ENCODE results near the gene CCNL1. TPM values are rescaled to one million over a fixed set of nuclear protein-coding genes. Genes with fewer than 3 reads are reported as not detected.
"Not testable (repeated sequence)": the region's sequence is repeated elsewhere in the genome, so short reads cannot be mapped to it uniquely, and the experiment has no call there.

The CCNL1 gene
- total RNA-seq, 5 donors from 2014 or later (not counting 1 experiment from before 2014, with no cell fraction given), result 271 to 1,140 (median 276) TPM

DNA sequence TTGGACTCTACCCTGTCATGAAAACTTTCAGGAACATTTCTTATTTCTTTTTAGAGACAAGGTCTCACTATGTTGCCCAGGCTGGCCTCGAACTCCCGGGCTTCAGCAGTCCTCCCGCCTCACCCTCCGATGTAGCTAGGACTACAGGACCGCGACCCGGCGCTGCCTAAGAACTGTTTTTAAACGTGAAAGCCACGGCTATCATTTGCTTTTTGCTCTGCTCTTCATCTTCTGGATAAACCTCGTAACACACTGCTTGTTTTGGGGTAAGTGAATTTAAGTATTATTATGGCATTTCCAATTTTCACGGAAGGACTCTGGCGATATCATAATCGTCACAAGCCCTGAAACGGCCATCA is 14.3 kb upstream of the CCNL1 start:
- Histone ChIP-seq H3K27me3 (replicated peaks in 1 of 2; ENCODE audit: control insufficient read depth in 2 of 2, extremely low read depth in 1 of 2, insufficient read depth in 2 of 2, low read length in 1 of 2) (no peaks in the 10 kb centered on the region), H3K36me3 (ENCODE audit: control insufficient read depth in 2 of 2, extremely low read depth in 1 of 2, insufficient read depth in 1 of 2, low read length in 1 of 2) (no peaks in the 10 kb centered on the region), H3K27ac (ENCODE audit: low read length) (peak overlapping the region; percentile 99), H3K4me1 (ENCODE audit: control insufficient read depth in 1 of 2, extremely low read depth in 1 of 2, insufficient read depth in 2 of 2, low read length in 2 of 2) (peaks cover 5 to 24% of the 10 kb centered on the region in 2 experiments), H3K4me3 (ENCODE audit: control insufficient read depth in 1 of 2, extremely low read depth in 1 of 2, low read length in 1 of 2) (peak overlapping the region; percentile 78 to 88), H3K9me3 (no peaks in the 10 kb centered on the region)
- peak in 7 of 35 experiments; percentile 9 to 50 (median 14) for DNase-seq
- Mint-ChIP-seq H3K36me3 (peaks cover 8% of the 10 kb centered on the region), H3K4me3 (peak overlapping the region; percentile 90 to 95 (median 94)), H3K27me3 (peaks cover 0 to 4% of the 10 kb centered on the region in 2 donors), H3K9me3 (no peaks in the 10 kb centered on the region), H3K27ac (peak overlapping the region; percentile 96 to 100), H3K4me1 (peaks cover 29 to 30% (median 30%) of the 10 kb centered on the region in 3 donors)
- ChIA-PET CTCF (interaction anchor here (0.8 to 3.4 kb wide), 3 partner anchors 11 to 14 kb away, joined by 4 to 38 read pairs (median 5); partner anchors contain the start of gene CCNL1 (in 1 of the 2)), POLR2A (interaction anchor here (0.7 to 4.8 kb wide), 15 partner anchors 9 to 1332 kb away, joined by 3 to 177 read pairs (median 6); partner anchors contain the start of gene CCNL1 (in 2 of the 2))
- ATAC-seq (replicated peaks in 1 of 4), result peak in 3 of 4 experiments; percentile 1 to 5 (median 2)
- WGBS (ENCODE audit: insufficient coverage), result 14% methylated on average over 8 of the region's 15 CpGs

DNA sequence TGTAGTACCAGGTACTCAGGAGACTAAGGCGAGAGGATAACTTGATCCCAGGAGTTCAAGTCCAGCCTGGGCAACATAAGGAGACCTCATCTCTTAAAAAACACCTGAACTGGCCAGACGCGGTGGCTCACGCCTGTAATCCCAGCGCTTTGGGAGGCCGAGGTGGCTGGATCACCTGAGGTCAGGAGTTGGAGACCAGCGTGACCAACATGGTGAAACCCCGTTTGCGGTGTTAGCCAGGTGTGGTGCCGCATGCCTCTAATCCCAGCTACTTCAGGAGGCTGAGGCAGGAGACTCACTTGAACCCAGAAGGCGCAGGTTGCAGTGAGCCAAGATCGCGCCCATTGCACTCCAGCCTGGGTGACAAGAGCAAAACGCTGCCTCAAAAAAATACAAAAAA is 13.4 kb upstream of the CCNL1 start:
- not testable (repeated sequence) for ATAC-seq (replicated peaks in 1 of 4)

DNA sequence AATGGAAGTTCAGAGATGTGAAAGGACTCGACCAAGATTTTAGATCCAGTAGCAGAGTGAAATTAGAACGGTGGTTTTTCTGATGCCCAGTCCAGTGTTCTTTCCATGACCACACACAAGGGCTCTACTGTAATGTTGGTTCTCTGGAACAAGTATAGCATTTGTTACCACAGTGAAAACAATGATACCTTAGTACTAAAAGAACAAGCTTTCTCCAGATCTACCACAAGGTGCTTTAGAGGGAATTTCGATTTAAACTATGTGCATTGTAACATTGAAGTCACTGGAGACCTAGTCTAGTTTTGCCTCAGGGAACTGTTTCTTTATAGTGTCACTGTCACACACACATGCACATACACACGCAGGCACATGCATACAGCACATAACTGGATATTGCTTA is 12.8 kb upstream of the CCNL1 start:
- no peak for DNase-seq
- Histone ChIP-seq H3K4me3 (ENCODE audit: control insufficient read depth in 1 of 2, extremely low read depth in 1 of 2, low read length in 1 of 2) (no peak overlapping the region), H3K27me3 (replicated peaks in 1 of 2; ENCODE audit: control insufficient read depth in 2 of 2, extremely low read depth in 1 of 2, insufficient read depth in 2 of 2, low read length in 1 of 2) (no peaks in the 10 kb centered on the region), H3K27ac (ENCODE audit: low read length) (no peak overlapping the region), H3K36me3 (ENCODE audit: control insufficient read depth in 2 of 2, extremely low read depth in 1 of 2, insufficient read depth in 1 of 2, low read length in 1 of 2) (no peaks in the 10 kb centered on the region), H3K4me1 (ENCODE audit: control insufficient read depth in 1 of 2, extremely low read depth in 1 of 2, insufficient read depth in 2 of 2, low read length in 2 of 2) (peaks cover 5 to 24% of the 10 kb centered on the region in 2 experiments), H3K9me3 (no peaks in the 10 kb centered on the region)
- H3K27me3 Mint-ChIP-seq, result peaks cover 0 to 4% of the 10 kb centered on the region in 2 donors
- H3K36me3 Mint-ChIP-seq, result peaks cover 3% of the 10 kb centered on the region
- ATAC-seq (replicated peaks in 1 of 4), result no peak
- CTCF ChIA-PET, result interaction anchor here in 1 of 2 donors (3.4 kb wide), 1 partner anchor 12 kb away, joined by 38 read pairs; the partner anchor contains the start of gene CCNL1
- H3K4me3 Mint-ChIP-seq, result peak overlapping the region; percentile 14 to 47 (median 37)
- peaks cover 24 to 30% (median 26%) of the 10 kb centered on the region in 3 donors for H3K4me1 Mint-ChIP-seq
- H3K27ac Mint-ChIP-seq, result peak overlapping the region in 1 of 2 donors; percentile 71
- POLR2A ChIA-PET, result interaction anchor here (2.6 to 4.3 kb wide), 2 partner anchors 12 kb away, joined by 15 to 68 read pairs; partner anchors contain the start of gene CCNL1 (in 2 of the 2)
- WGBS (ENCODE audit: insufficient coverage), result 100% methylated on average over 1 of the region's 4 CpGs
- H3K9me3 Mint-ChIP-seq, result no peaks in the 10 kb centered on the region

More for the DNA sequence above, 13.4 kb upstream of the CCNL1 start:
- not testable (repeated sequence) for H3K36me3 Mint-ChIP-seq; H3K27ac ChIP-seq (ENCODE audit: low read length); H3K27me3 Mint-ChIP-seq; H3K4me3 ChIP-seq (ENCODE audit: control insufficient read depth in 1 of 2, extremely low read depth in 1 of 2, low read length in 1 of 2); H3K36me3 ChIP-seq (ENCODE audit: control insufficient read depth in 2 of 2, extremely low read depth in 1 of 2, insufficient read depth in 1 of 2, low read length in 1 of 2); H3K9me3 ChIP-seq; H3K27me3 ChIP-seq (replicated peaks in 1 of 2; ENCODE audit: control insufficient read depth in 2 of 2, extremely low read depth in 1 of 2, insufficient read depth in 2 of 2, low read length in 1 of 2); DNase-seq; H3K9me3 Mint-ChIP-seq; H3K27ac Mint-ChIP-seq
- WGBS (ENCODE audit: insufficient coverage), result 100% methylated on average over 11 of the region's 14 CpGs
- H3K4me1 Mint-ChIP-seq, result peaks cover 29 to 30% (median 30%) of the 10 kb centered on the region in 3 donors
- peak overlapping the region in 1 of 3 donors; percentile 47 for H3K4me3 Mint-ChIP-seq
- ChIA-PET CTCF (interaction anchor here in 1 of 2 donors (3.4 kb wide), 1 partner anchor 13 kb away, joined by 38 read pairs; the partner anchor contains the start of gene CCNL1), POLR2A (interaction anchor here (0.7 to 4.8 kb wide), 4 partner anchors 13 to 1076 kb away, joined by 5 to 177 read pairs (median 42); partner anchors contain the start of gene CCNL1 (in 2 of the 2))
- H3K4me1 ChIP-seq (ENCODE audit: control insufficient read depth in 1 of 2, extremely low read depth in 1 of 2, insufficient read depth in 2 of 2, low read length in 2 of 2), result peaks cover 5 to 24% of the 10 kb centered on the region in 2 experiments

DNA sequence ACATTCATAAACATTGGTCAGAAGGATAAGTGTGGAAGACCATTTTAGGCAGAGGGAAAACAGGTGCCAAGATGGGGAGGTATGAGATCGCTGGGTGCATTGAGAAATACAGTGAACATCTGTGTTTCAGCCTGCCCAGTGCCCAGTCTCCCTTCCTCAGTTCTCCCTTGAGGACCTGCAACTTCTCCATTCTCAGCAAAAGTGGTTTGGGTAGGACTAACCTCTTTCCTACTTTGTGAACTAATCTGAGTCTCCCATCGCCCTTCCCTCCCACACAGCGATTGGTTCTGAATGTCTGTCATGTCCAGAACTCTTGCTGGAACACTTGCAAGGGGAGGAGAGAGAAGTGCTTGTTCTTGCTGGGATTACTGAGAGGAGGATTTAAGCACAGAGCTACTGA is 10.9 kb upstream of the CCNL1 start:
- no peak overlapping the region for H3K4me3 Mint-ChIP-seq
- H3K9me3 Mint-ChIP-seq, result no peaks in the 10 kb centered on the region
- no peaks in the 10 kb centered on the region for H3K9me3 ChIP-seq
- no peak for ATAC-seq (replicated peaks in 1 of 4)
- CTCF ChIA-PET, result interaction anchor here in 1 of 2 donors (0.6 to 1.0 kb wide), 4 partner anchors 10 to 1123 kb away, joined by 3 to 6 read pairs (median 4); no protein-coding TSS in a partner anchor
- H3K27me3 ChIP-seq (replicated peaks in 1 of 2; ENCODE audit: control insufficient read depth in 2 of 2, extremely low read depth in 1 of 2, insufficient read depth in 2 of 2, low read length in 1 of 2), result no peaks in the 10 kb centered on the region
- no peak overlapping the region for H3K27ac ChIP-seq (ENCODE audit: low read length)
- POLR2A ChIA-PET, result interaction anchor here (0.5 to 2.6 kb wide), 3 partner anchors 10 to 29 kb away, joined by 3 to 15 read pairs (median 6); partner anchors contain the start of gene CCNL1 (in 1 of the 2)
- peaks cover 8 to 13% (median 10%) of the 10 kb centered on the region in 3 donors for H3K4me1 Mint-ChIP-seq
- DNase-seq, result no peak
- no peak overlapping the region for H3K27ac Mint-ChIP-seq
- H3K27me3 Mint-ChIP-seq, result peaks cover 0 to 4% of the 10 kb centered on the region in 2 donors
- peaks cover 0 to 13% of the 10 kb centered on the region in 2 experiments for H3K4me1 ChIP-seq (ENCODE audit: control insufficient read depth in 1 of 2, extremely low read depth in 1 of 2, insufficient read depth in 2 of 2, low read length in 2 of 2)
- H3K4me3 ChIP-seq (ENCODE audit: control insufficient read depth in 1 of 2, extremely low read depth in 1 of 2, low read length in 1 of 2), result no peak overlapping the region
- no peaks in the 10 kb centered on the region for H3K36me3 Mint-ChIP-seq
- WGBS (ENCODE audit: insufficient coverage), result no CpG with 5 or more reads among the region's 3 CpGs
- H3K36me3 ChIP-seq (ENCODE audit: control insufficient read depth in 2 of 2, extremely low read depth in 1 of 2, insufficient read depth in 1 of 2, low read length in 1 of 2), result no peaks in the 10 kb centered on the region

DNA sequence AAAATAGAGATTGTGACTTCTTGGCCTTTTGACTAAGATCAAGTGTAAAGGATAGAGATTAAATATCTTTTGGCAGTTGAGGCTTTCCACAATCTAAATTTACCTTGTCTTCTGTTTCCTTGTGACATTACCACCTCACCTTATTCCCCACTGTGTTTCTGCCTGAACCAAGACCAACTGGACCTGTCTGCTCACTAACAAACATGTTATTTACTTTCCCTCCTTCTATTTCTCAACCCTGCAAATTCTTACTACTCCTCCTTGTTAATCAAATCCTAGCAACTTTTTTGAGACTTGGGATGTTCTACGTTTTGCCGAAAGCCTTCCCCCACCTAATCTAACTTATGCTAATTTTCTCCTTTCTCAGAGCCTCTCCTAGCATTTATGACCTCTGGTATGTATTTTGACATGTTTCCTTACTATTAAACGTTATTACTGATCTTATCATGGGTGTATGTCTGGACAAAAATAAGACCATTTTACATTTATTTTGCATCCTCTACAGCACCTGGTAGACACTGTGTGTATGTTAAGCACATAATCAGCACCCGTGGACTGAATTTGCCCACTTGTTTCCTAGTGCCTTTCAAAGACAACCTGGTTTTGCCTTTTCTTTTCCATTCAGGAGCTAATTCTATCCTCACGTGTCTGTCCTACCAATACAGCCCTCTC is 7.6 kb upstream of the CCNL1 start:
- Mint-ChIP-seq H3K36me3 (peaks cover 3% of the 10 kb centered on the region), H3K27ac (no peak overlapping the region), H3K27me3 (peaks cover 0 to 4% of the 10 kb centered on the region in 2 donors), H3K4me1 (peaks cover 0 to 2% (median 0%) of the 10 kb centered on the region in 3 donors), H3K9me3 (no peaks in the 10 kb centered on the region), H3K4me3 (no peak overlapping the region)
- DNase-seq, result no peak
- Histone ChIP-seq H3K36me3 (ENCODE audit: control insufficient read depth in 2 of 2, extremely low read depth in 1 of 2, insufficient read depth in 1 of 2, low read length in 1 of 2) (no peaks in the 10 kb centered on the region), H3K9me3 (no peaks in the 10 kb centered on the region), H3K27me3 (replicated peaks in 1 of 2; ENCODE audit: control insufficient read depth in 2 of 2, extremely low read depth in 1 of 2, insufficient read depth in 2 of 2, low read length in 1 of 2) (no peaks in the 10 kb centered on the region), H3K4me3 (ENCODE audit: control insufficient read depth in 1 of 2, extremely low read depth in 1 of 2, low read length in 1 of 2) (no peak overlapping the region), H3K27ac (ENCODE audit: low read length) (no peak overlapping the region), H3K4me1 (ENCODE audit: control insufficient read depth in 1 of 2, extremely low read depth in 1 of 2, insufficient read depth in 2 of 2, low read length in 2 of 2) (peaks cover 0 to 2% of the 10 kb centered on the region in 2 experiments)
- no peak for ATAC-seq (replicated peaks in 1 of 4)
- ChIA-PET CTCF (interaction anchor here in 1 of 2 donors (0.6 kb wide), 1 partner anchor 203 kb away, joined by 3 read pairs; no protein-coding TSS in a partner anchor), POLR2A (interaction anchor here (0.5 to 2.2 kb wide), 2 partner anchors 7 to 88 kb away, joined by 3 to 17 read pairs; partner anchors contain the start of gene CCNL1 (in 1 of the 2))
- 94% methylated on average over 2 of the region's 5 CpGs for WGBS (ENCODE audit: insufficient coverage)

DNA sequence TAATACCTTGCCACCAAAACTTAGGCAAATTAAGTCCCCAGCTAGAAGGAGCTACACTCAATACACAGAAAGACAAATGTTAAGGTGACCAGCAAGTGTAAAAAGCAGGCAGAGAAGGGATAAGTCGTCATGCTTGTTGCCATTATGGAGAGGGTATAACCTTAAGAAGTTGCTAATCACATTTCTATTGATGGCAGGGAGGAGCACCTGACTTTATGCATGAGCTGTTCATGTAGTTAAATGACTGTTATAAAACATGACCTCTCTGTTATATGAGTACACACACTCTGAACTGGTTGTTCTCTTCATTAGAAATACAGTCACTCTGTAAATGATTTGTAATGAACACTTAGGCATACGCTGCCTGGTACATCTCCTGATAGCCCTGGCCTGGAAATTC is 6.6 kb upstream of the CCNL1 start:
- Histone ChIP-seq H3K36me3 (ENCODE audit: control insufficient read depth in 2 of 2, extremely low read depth in 1 of 2, insufficient read depth in 1 of 2, low read length in 1 of 2) (no peaks in the 10 kb centered on the region), H3K4me3 (ENCODE audit: control insufficient read depth in 1 of 2, extremely low read depth in 1 of 2, low read length in 1 of 2) (no peak overlapping the region), H3K4me1 (ENCODE audit: control insufficient read depth in 1 of 2, extremely low read depth in 1 of 2, insufficient read depth in 2 of 2, low read length in 2 of 2) (peaks cover 0 to 6% of the 10 kb centered on the region in 2 experiments), H3K27me3 (replicated peaks in 1 of 2; ENCODE audit: control insufficient read depth in 2 of 2, extremely low read depth in 1 of 2, insufficient read depth in 2 of 2, low read length in 1 of 2) (no peaks in the 10 kb centered on the region), H3K9me3 (no peaks in the 10 kb centered on the region), H3K27ac (ENCODE audit: low read length) (no peak overlapping the region)
- Mint-ChIP-seq H3K9me3 (no peaks in the 10 kb centered on the region), H3K36me3 (peaks cover 3% of the 10 kb centered on the region), H3K4me3 (no peak overlapping the region), H3K27ac (no peak overlapping the region), H3K27me3 (peaks cover 0 to 4% of the 10 kb centered on the region in 2 donors), H3K4me1 (peaks cover 1 to 4% (median 2%) of the 10 kb centered on the region in 3 donors)
- POLR2A ChIA-PET, result no interaction called here
- CTCF ChIA-PET, result no interaction called here
- WGBS (ENCODE audit: insufficient coverage), result 93% methylated on average over 2 of the region's 2 CpGs
- DNase-seq (no peak), ATAC-seq (replicated peaks in 1 of 4) (no peak)
